Pancreas (tissue), 10 donors: ENCODE measurements around the gene NAALADL1. TPM values are rescaled to one million over a fixed set of nuclear protein-coding genes. Genes with fewer than 3 reads are reported as not detected.
A peak's percentile ranks its signal among the peaks of the same experiment; 100 is the strongest.

Source experiments
- ATAC-seq, 4 donors: fragments of 200-7000 bp; cut with Tn5 transposase; one replicate each; pipeline versions ENCODE4 v1.8.0 to v1.9.1; 2020; ENCODE audit warnings: mild to moderate bottlenecking in 4 of 4, moderate library complexity in 4 of 4
- DNase-seq, 6 donors: peaks; one replicate each; pipeline ENCODE4 v3.0.0-alpha.2; 2020
- FAIRE-seq: peaks from 2 replicates; lab custom pipeline; 2012; peaks lifted over from hg19 to GRCh38; lab: Jason Lieb, UNC
- H3K27ac ChIP-seq, 4 donors: fragments of 200-600 bp; sonication (generic); 1 replicate in 3 of 4; 2 replicates in 1 of 4; pipeline versions ENCODE4 v1.5.0 to v1.8.0; 2020
- H3K27me3 ChIP-seq, 4 donors: fragments of 200-600 bp; one replicate each; pipeline ENCODE4 v1.8.0; 2021
- H3K36me3 ChIP-seq, 3 donors: fragments of 200-600 bp; sonication (generic) in 1 of 3; one replicate each; pipeline versions ENCODE4 v1.5.0 to v1.8.0; 2020 to 2021
- H3K4me1 ChIP-seq, 3 donors: fragments of 200-600 bp; one replicate each; pipeline ENCODE4 v1.8.0; 2021
- H3K4me3 ChIP-seq, 4 donors: fragments of 200-600 bp; sonication (generic) in 2 of 4; one replicate each; pipeline versions ENCODE4 v1.5.0 to v1.8.0; 2020 to 2021
- H3K9me3 ChIP-seq, 4 donors: fragments of 200-600 bp; one replicate each; pipeline ENCODE4 v1.8.0; 2021
- CTCF ChIP-seq, 4 donors: fragments of 200-600 bp; sonication (generic) in 3 of 4; IDR thresholded peaks; one replicate each; pipeline versions ENCODE4 v1.5.0 to v1.8.0; 2021; ENCODE audit warnings: antibody characterized with exemption in 4 of 4
- WGBS, 2 donors: extraction: QIAGEN DNeasy Blood & Tissue Kit; methylation state at CpG; one replicate each; pipeline ENCODE4 v1.1.7; 2013; 5-methylcytosine and 5-hydroxymethylcytosine counted together
- intact Hi-C, 3 donors: fragments of 100-400 bp; cut with DNase I; formaldehyde crosslinking; loops; one replicate each; pipeline versions ENCODE4 v1.11.1 to v1.14.2; 2022
- polyA plus RNA-seq, 2 donors: library from polyadenylated mRNA; stranded (reverse); fragments of 200-250 nt; gene quantifications; one replicate each; pipeline ENCODE4 v1.2.3, GENCODE V29; 2013
- total RNA-seq, 6 donors: library from RNA; stranded (reverse); fragmentation: NEBNext Ultra II Directional in 4 of 6; extraction: Animal tissue kit (Norgen Biotek cat#: 25700) in 4 of 6; gene quantifications; one replicate each; pipeline versions ENCODE4 v1.2.1 to v1.2.4, GENCODE V29; 2021 to 2023
- donor health status: healthy with polysubstance abuse.
- donor health status: DM: no; HTN: no; CAD: no; lungs with moderate emphysema.
- donor health status: DM: no; HTN: no; CAD: no.
- donor health status: control.
- donor health status: control.
- donor health status: Bipolar disorder and iron deficiency.
- donor health status: DM: yes; HTN: yes; CAD: no.
- donor health status: DM: no; HTN: no; CAD: no.
- donor health status: DM: no; HTN: no; CAD: no.
- donor health status: DM: yes; HTN: yes; CAD: no.

Gene NAALADL1
- total and polyA plus RNA-seq, 8 donors, result 0.51 to 7.6 (median 1.4) TPM

GRCh38 chr11:65042891-65043290 is 15.5 kb downstream of the NAALADL1 start:
- peaks cover 0 to 17% (median 0%) of the 10 kb centered on the region in 3 donors for H3K4me1 ChIP-seq
- ATAC-seq (no peak), DNase-seq (no peak), FAIRE-seq (no peak)
- TF ChIP-seq CTCF (IDR thresholded peaks at IDR 0.05), result no peak
- H3K27ac ChIP-seq, result no peak overlapping the region
- no peaks in the 10 kb centered on the region for H3K27me3 ChIP-seq
- H3K9me3 ChIP-seq, result no peaks in the 10 kb centered on the region
- H3K4me3 ChIP-seq, result no peak overlapping the region
- intact Hi-C loops, result no loop called here
- WGBS, 2 donors, result 89 to 91% methylated on average over 6 of the region's 6 CpGs
- no peaks in the 10 kb centered on the region for H3K36me3 ChIP-seq

- H3K27me3 ChIP-seq, result no peaks in the 10 kb centered on the region
- ATAC-seq, result peak; percentile 94 to 97 (median 95)
- intact Hi-C loops, result no loop called here
- peak; percentile 85 to 95 (median 88) for DNase-seq
- peak; percentile 13 for FAIRE-seq
- H3K4me1 ChIP-seq, result peaks cover 0 to 22% (median 0%) of the 10 kb centered on the region in 3 donors
- no peaks in the 10 kb centered on the region for H3K36me3 ChIP-seq
- WGBS, 2 donors, result 0 to 1% methylated on average over 64 to 91 of the region's 91 CpGs
- no peaks in the 10 kb centered on the region for H3K9me3 ChIP-seq
- TF ChIP-seq CTCF (IDR thresholded peaks at IDR 0.05), result no peak
- H3K4me3 ChIP-seq, result peak within 1 kb of the TSS; percentile 55 to 88 (median 82)
- peak within 1 kb of the TSS; percentile 83 to 91 (median 88) for H3K27ac ChIP-seq
These were observed 17.3 kb downstream of the NAALADL1 start, which contains the start of gene SAC3D1 for GRCh38 chr11:65040847-65041622. Gene SAC3D1, plus strand, starts transcription at chr11:65041210. Its CDS starts 83 bp downstream, at chr11:65041293.

GRCh38 chr11:65040520-65040846 is 17.9 kb downstream of the NAALADL1 start:
- WGBS, 2 donors, result 5 to 6% methylated on average over 7 of the region's 7 CpGs
- ATAC-seq, result peak in 1 of 4 donors; percentile 1
- H3K9me3 ChIP-seq, result no peaks in the 10 kb centered on the region
- peak overlapping the region; percentile 83 to 91 (median 88) for H3K27ac ChIP-seq
- peak overlapping the region; percentile 55 to 88 (median 82) for H3K4me3 ChIP-seq
- no peaks in the 10 kb centered on the region for H3K27me3 ChIP-seq
- no peak for FAIRE-seq
- DNase-seq, result no peak
- peaks cover 0 to 4% (median 0%) of the 10 kb centered on the region in 3 donors for H3K36me3 ChIP-seq
- H3K4me1 ChIP-seq, result peaks cover 0 to 22% (median 0%) of the 10 kb centered on the region in 3 donors
- TF ChIP-seq CTCF (IDR thresholded peaks at IDR 0.05), result no peak
- intact Hi-C loops, result no loop called here

GRCh38 chr11:65036931-65037330 is 21.4 kb downstream of the NAALADL1 start:
- WGBS, 2 donors, result 35 to 47% methylated on average over 6 of the region's 6 CpGs
- H3K27me3 ChIP-seq, result no peaks in the 10 kb centered on the region
- FAIRE-seq (no peak), ATAC-seq (peak in 1 of 4 donors; percentile 11), DNase-seq (peak; percentile 64 to 92 (median 82))
- peaks cover 0 to 15% (median 0%) of the 10 kb centered on the region in 3 donors for H3K4me1 ChIP-seq
- no peak overlapping the region for H3K4me3 ChIP-seq
- peak overlapping the region in 1 of 4 donors; percentile 30 for H3K27ac ChIP-seq
- no peak for TF ChIP-seq CTCF (IDR thresholded peaks at IDR 0.05)
- peaks cover 0 to 15% (median 0%) of the 10 kb centered on the region in 3 donors for H3K36me3 ChIP-seq
- intact Hi-C loops, result no loop called here
- no peaks in the 10 kb centered on the region for H3K9me3 ChIP-seq

- no peak for FAIRE-seq
- TF ChIP-seq CTCF (IDR thresholded peaks at IDR 0.05), result no peak
- no peak for DNase-seq
- Histone ChIP-seq H3K27me3 (no peaks in the 10 kb centered on the region), H3K4me3 (no peak overlapping the region), H3K9me3 (no peaks in the 10 kb centered on the region), H3K36me3 (peaks cover 0 to 15% (median 0%) of the 10 kb centered on the region in 3 donors), H3K4me1 (peaks cover 0 to 12% (median 0%) of the 10 kb centered on the region in 3 donors), H3K27ac (no peak overlapping the region)
- WGBS, 2 donors, result 78 to 84% methylated on average over 11 of the region's 11 CpGs
- no peak for ATAC-seq
- intact Hi-C loops, result no loop called here
These were observed 22.8 kb downstream of the NAALADL1 start for GRCh38 chr11:65035579-65035978.
